Neural cell (in vitro differentiated cells): ENCODE results near the gene SH3PXD2A. TPM values are rescaled to one million over a fixed set of nuclear protein-coding genes. Genes with fewer than 3 reads are reported as not detected.

Experiments used
- H2AFZ ChIP-seq: fragments of 200-600, 300-800 bp; sonication (generic), shearing (Covaris generic); 2 replicates; pipeline ENCODE4 v1.6.0; 2014; ENCODE audit warnings: low read depth, mild to moderate bottlenecking, antibody characterized with exemption, low read length, moderate library complexity
- H3F3A ChIP-seq: fragments of 200-600 bp; shearing (Covaris generic); 2 replicates; pipeline ENCODE4 v1.6.1; 2016; ENCODE audit warnings: mild to moderate bottlenecking, moderate library complexity, mixed read lengths, antibody characterized with exemption, low read length; ENCODE audit not compliant: insufficient read depth, poor library complexity, severe bottlenecking
- H3K27ac ChIP-seq: fragments of 200-600, 300-800 bp; sonication (generic), shearing (Covaris generic); 2 replicates; pipeline ENCODE4 v1.5.1; 2014; ENCODE audit warnings: mild to moderate bottlenecking, low read length, moderate library complexity
- H3K27me3 ChIP-seq: fragments of 300-800, 200-600 bp; sonication (generic), shearing (Covaris generic); 2 replicates; pipeline ENCODE4 v1.6.0; 2014; ENCODE audit warnings: mild to moderate bottlenecking, low read depth, low read length, moderate library complexity; ENCODE audit not compliant: insufficient read depth
- H3K36me3 ChIP-seq: fragments of 300-800, 200-600 bp; sonication (generic), shearing (Covaris generic); 2 replicates; pipeline ENCODE4 v1.5.1; 2014; ENCODE audit warnings: mild to moderate bottlenecking, antibody characterized with exemption, low read length, moderate library complexity; ENCODE audit not compliant: insufficient read depth
- H3K4me2 ChIP-seq: fragments of 300-800, 200-600 bp; sonication (generic), shearing (Covaris generic); 2 replicates; pipeline ENCODE4 v1.6.0; 2014; ENCODE audit warnings: mild to moderate bottlenecking, low read length
- H3K4me3 ChIP-seq: fragments of 300-800, 200-600 bp; sonication (generic), shearing (Covaris generic); 2 replicates; pipeline ENCODE4 v1.5.1; 2014; ENCODE audit warnings: mild to moderate bottlenecking, low read length, moderate library complexity
- H3K79me2 ChIP-seq: fragments of 200-600 bp; shearing (Covaris generic); replicated peaks from 2 replicates; pipeline ENCODE4 v1.6.0; 2014; ENCODE audit warnings: mild to moderate bottlenecking, low read length, moderate library complexity; ENCODE audit not compliant: insufficient read depth
- H3K9ac ChIP-seq: fragments of 300-800, 200-600 bp; sonication (generic), shearing (Covaris generic); 2 replicates; pipeline ENCODE4 v1.6.1; 2016; ENCODE audit warnings: mild to moderate bottlenecking, low read length, mixed read lengths
- H3K9me2 ChIP-seq: fragments of 200-600 bp; shearing (Covaris generic); 2 replicates; pipeline ENCODE4 v1.6.1; 2016; ENCODE audit warnings: mild to moderate bottlenecking, low read length, mixed read lengths; ENCODE audit not compliant: insufficient read depth
- H3K9me3 ChIP-seq: fragments of 200-600, 300-800 bp; sonication (generic), shearing (Covaris generic); 2 replicates; pipeline ENCODE4 v1.6.1; 2016; ENCODE audit warnings: mild to moderate bottlenecking, mixed run types, low read length, moderate library complexity, mixed read lengths
- H4K20me1 ChIP-seq: fragments of 200-600 bp; shearing (Covaris generic); 2 replicates; pipeline ENCODE4 v1.6.1; 2016; ENCODE audit warnings: mild to moderate bottlenecking, mixed run types; ENCODE audit not compliant: insufficient read depth
- CTCF ChIP-seq: fragments of 450-650 bp; IDR thresholded peaks from 2 replicates; pipeline ENCODE4 v1.5.1; 2014; ENCODE audit warnings: antibody characterized with exemption, mild to moderate bottlenecking, moderate library complexity; ENCODE audit not compliant: poor library complexity, severe bottlenecking
- EP300 ChIP-seq: fragments of 450-650 bp; conservative IDR thresholded peaks from 2 replicates; pipeline ENCODE4 v1.6.1; 2014; ENCODE audit warnings: antibody characterized with exemption, mild to moderate bottlenecking, moderate library complexity; ENCODE audit not compliant: poor library complexity, severe bottlenecking
- EZH2 ChIP-seq: fragments of 200-600, 300-800 bp; shearing (Covaris generic), sonication (generic); IDR thresholded peaks from 2 replicates; pipeline ENCODE4 v1.6.1; 2014; ENCODE audit warnings: antibody characterized with exemption, low read length, borderline replicate concordance, mild to moderate bottlenecking; ENCODE audit not compliant: insufficient read depth, poor library complexity, severe bottlenecking
- MXI1 ChIP-seq: fragments of 450-650 bp; conservative IDR thresholded peaks from 2 replicates; pipeline ENCODE4 v1.6.1; 2014; ENCODE audit warnings: antibody characterized with exemption, mild to moderate bottlenecking; ENCODE audit not compliant: poor library complexity, severe bottlenecking
- POLR2AphosphoS5 ChIP-seq: IDR thresholded peaks from 2 replicates; pipeline ENCODE4 v1.6.1; 2012
- RAD21 ChIP-seq: fragments of 450-650 bp; conservative IDR thresholded peaks from 2 replicates; pipeline ENCODE4 v1.6.1; 2014; ENCODE audit warnings: antibody characterized with exemption, mild to moderate bottlenecking, moderate library complexity
- SMC3 ChIP-seq: fragments of 450-650 bp; conservative IDR thresholded peaks from 2 replicates; pipeline ENCODE4 v1.6.1; 2014; ENCODE audit warnings: antibody characterized with exemption, mild to moderate bottlenecking, moderate library complexity; ENCODE audit not compliant: poor library complexity
- TAF1 ChIP-seq: IDR thresholded peaks from 2 replicates; pipeline ENCODE4 v1.6.1; 2012; ENCODE audit warnings: low read depth
- polyA plus RNA-seq: library from polyadenylated mRNA; depleted of rRNA; stranded (reverse); fragments of >200 nt; gene quantifications from 2 replicates; pipeline ENCODE4 v1.2.3, GENCODE V29; 2014
- TF ChIP-seq, protein P1 (sequence below): IDR thresholded peaks from 2 replicates; pipeline ENCODE4 v1.6.1; 2012; ENCODE audit warnings: borderline replicate concordance

SH3PXD2A gene
- polyA plus RNA-seq, 1 donor from 2014 or later, result 5.2 TPM

DNA sequence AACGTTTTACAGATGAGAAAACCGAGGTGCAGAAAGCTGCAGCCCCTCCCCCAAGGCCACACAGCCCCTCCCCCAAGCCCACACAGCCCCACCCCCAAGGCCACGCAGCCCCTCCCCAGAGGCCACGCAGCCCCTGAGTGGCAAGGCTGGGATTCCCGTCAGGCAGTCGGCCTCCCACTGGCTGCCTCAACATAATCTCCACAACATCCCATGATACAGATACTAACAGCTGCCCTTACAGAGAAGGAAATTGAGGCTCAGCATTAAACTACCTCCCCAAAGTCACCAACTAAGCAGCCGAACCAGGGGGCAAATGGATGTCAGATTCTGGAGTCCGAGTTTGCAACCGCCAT is 15.9 kb downstream of the SH3PXD2A start:
- no peaks in the 10 kb centered on the region for H4K20me1 ChIP-seq

GRCh38 chr10:103838862-103839518 is 16.4 kb downstream of the SH3PXD2A start:
- H3K9ac ChIP-seq, result no peak overlapping the region
- H2AFZ ChIP-seq, result no peak overlapping the region
- H3K4me3 ChIP-seq, result no peak overlapping the region
- no peaks in the 10 kb centered on the region for H3K36me3 ChIP-seq
- H3K4me2 ChIP-seq, result no peak overlapping the region
- H3K79me2 ChIP-seq, result no peaks in the 10 kb centered on the region
- no peaks in the 10 kb centered on the region for H3F3A ChIP-seq
- H3K27ac ChIP-seq, result no peak overlapping the region
- H3K27me3 ChIP-seq, result no peaks in the 10 kb centered on the region
- no peaks in the 10 kb centered on the region for H3K9me2 ChIP-seq
- H4K20me1 ChIP-seq, result no peaks in the 10 kb centered on the region
- no peaks in the 10 kb centered on the region for H3K9me3 ChIP-seq
- TF ChIP-seq RAD21 (no peak), SMC3 (no peak), MXI1 (no peak), EZH2 (no peak), EP300 (no peak), TAF1 (no peak), POLR2AphosphoS5 (no peak)
- TF ChIP-seq, protein P1, sequence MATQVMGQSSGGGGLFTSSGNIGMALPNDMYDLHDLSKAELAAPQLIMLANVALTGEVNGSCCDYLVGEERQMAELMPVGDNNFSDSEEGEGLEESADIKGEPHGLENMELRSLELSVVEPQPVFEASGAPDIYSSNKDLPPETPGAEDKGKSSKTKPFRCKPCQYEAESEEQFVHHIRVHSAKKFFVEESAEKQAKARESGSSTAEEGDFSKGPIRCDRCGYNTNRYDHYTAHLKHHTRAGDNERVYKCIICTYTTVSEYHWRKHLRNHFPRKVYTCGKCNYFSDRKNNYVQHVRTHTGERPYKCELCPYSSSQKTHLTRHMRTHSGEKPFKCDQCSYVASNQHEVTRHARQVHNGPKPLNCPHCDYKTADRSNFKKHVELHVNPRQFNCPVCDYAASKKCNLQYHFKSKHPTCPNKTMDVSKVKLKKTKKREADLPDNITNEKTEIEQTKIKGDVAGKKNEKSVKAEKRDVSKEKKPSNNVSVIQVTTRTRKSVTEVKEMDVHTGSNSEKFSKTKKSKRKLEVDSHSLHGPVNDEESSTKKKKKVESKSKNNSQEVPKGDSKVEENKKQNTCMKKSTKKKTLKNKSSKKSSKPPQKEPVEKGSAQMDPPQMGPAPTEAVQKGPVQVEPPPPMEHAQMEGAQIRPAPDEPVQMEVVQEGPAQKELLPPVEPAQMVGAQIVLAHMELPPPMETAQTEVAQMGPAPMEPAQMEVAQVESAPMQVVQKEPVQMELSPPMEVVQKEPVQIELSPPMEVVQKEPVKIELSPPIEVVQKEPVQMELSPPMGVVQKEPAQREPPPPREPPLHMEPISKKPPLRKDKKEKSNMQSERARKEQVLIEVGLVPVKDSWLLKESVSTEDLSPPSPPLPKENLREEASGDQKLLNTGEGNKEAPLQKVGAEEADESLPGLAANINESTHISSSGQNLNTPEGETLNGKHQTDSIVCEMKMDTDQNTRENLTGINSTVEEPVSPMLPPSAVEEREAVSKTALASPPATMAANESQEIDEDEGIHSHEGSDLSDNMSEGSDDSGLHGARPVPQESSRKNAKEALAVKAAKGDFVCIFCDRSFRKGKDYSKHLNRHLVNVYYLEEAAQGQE, result no peak

More for the DNA sequence above, 15.9 kb downstream of the SH3PXD2A start:
- Histone ChIP-seq H3F3A (no peaks in the 10 kb centered on the region), H3K4me2 (no peak overlapping the region), H3K9ac (no peak overlapping the region), H3K36me3 (no peaks in the 10 kb centered on the region), H3K27ac (no peak overlapping the region), H3K4me3 (no peak overlapping the region), H3K79me2 (no peaks in the 10 kb centered on the region), H3K9me3 (no peaks in the 10 kb centered on the region), H3K9me2 (no peaks in the 10 kb centered on the region), H2AFZ (no peak overlapping the region), H3K27me3 (no peaks in the 10 kb centered on the region)
- TF ChIP-seq SMC3 (no peak), CTCF (no peak), MXI1 (no peak), EP300 (no peak), EZH2 (no peak), RAD21 (no peak), POLR2AphosphoS5 (no peak), TAF1 (no peak)
- TF ChIP-seq, protein P1, result no peak
